Activated B cell treated with CpG ODN at 0.5 μM for 24 hours (primary cell): ENCODE data around the gene GPD1. TPM values are rescaled to one million over a fixed set of nuclear protein-coding genes. Genes with fewer than 3 reads are reported as not detected.
A peak's percentile ranks its signal among the peaks of the same experiment; 100 is the strongest.

Source experiments
- ATAC-seq: fragments of 200-7000 bp; cut with Tn5 transposase; one replicate; pipeline ENCODE4 v1.10.0; 2021; ENCODE audit warnings: low read depth, mild to moderate bottlenecking, moderate library complexity
- CTCF ChIA-PET: fragments of 350-600 bp; sonication (Branson Sonifier 250); formaldehyde crosslinking; loops from one replicate; lab custom pipeline; 2021; ENCODE audit warnings: antibody characterized with exemption; lab: Charles Lee
- POLR2A ChIA-PET: fragments of 350-600 bp; sonication (Branson Sonifier 250); formaldehyde crosslinking; loops from one replicate; lab custom pipeline; 2021; ENCODE audit warnings: antibody characterized with exemption; lab: Charles Lee
- DNase-seq: peaks from one replicate; pipeline ENCODE4 v3.0.0; 2022
- H3K27ac Mint-ChIP-seq: one replicate; pipeline ENCODE4 v1.8.0; 2020; ENCODE audit warnings: mixed read lengths
- H3K27me3 Mint-ChIP-seq: one replicate; pipeline ENCODE4 v1.8.0; 2021; ENCODE audit warnings: mixed read lengths
- H3K36me3 Mint-ChIP-seq: one replicate; pipeline ENCODE4 v1.8.0; 2021; ENCODE audit warnings: low read depth, mixed read lengths
- H3K4me1 Mint-ChIP-seq: one replicate; pipeline ENCODE4 v1.8.0; 2021; ENCODE audit warnings: mixed read lengths
- H3K4me3 Mint-ChIP-seq: one replicate; pipeline ENCODE4 v1.8.0; 2020; ENCODE audit warnings: mild to moderate bottlenecking, mixed read lengths
- H3K9me3 Mint-ChIP-seq: one replicate; pipeline ENCODE4 v1.8.0; 2020; ENCODE audit warnings: mixed read lengths
- intact Hi-C: fragments of 100-400 bp; cut with micrococcal nuclease; formaldehyde crosslinking; loops from one replicate; pipeline ENCODE4 v1.15.1; 2024
- total RNA-seq: library from RNA; stranded (reverse); gene quantifications from 2 replicates; pipeline ENCODE4 v1.2.3, GENCODE V29; 2022
- TF ChIP-seq, protein P1 (sequence below): fragments of 200-600 bp; IDR thresholded peaks from one replicate; pipeline ENCODE4 v1.8.0; 2022; ENCODE audit warnings: antibody characterized with exemption, mild to moderate bottlenecking

Gene GPD1
- total RNA-seq = 0.46 and 0.60 TPM in 2 replicates

DNA sequence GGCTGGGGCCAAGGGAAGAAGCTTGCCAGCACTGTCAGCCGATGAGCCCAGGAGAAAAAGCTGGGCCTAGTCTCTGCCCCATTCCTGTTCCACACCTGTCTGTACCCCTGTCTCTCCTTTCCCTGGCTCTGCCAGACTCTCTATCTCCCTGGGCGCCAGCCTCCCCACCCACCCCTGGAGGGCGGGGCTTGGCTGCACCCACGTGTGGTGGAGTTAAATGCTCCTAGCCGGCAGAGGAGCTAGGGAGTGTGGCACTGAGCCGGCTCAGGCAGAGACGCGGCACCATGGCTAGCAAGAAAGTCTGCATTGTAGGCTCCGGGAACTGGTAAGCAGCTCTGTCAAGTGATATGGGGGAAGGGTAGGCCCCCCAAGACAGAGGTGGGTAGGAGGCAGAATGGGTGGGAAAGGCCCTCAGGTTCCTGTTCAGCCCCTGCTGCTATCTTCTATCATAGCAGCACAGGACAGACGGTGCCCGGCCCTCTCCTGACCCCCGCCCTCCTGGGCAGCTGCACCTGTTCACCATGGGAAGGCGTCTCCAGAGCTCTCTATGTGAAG lies at the start of gene GPD1:
TSS of gene GPD1 (plus strand) at position 242 of the 555 bp plus-strand sequence. CDS start at position 285, 43 bp downstream.
- DNase-seq (no peak), ATAC-seq (no peak)
- H3K9me3 Mint-ChIP-seq = no peaks in the 10 kb centered on the region
- ChIA-PET POLR2A (interaction anchor here (1.3 to 2.1 kb wide), 3 partner anchors 8 to 19 kb away, joined by 3 to 10 read pairs (median 7); partner anchors contain the start of genes COX14 and SMARCD1), CTCF (interaction anchor here (1.2 to 2.4 kb wide), 3 partner anchors 8 to 33 kb away, joined by 5 to 9 read pairs (median 8); partner anchors contain the start of gene COX14)
- intact Hi-C loops = no loop called here
- H3K27me3 Mint-ChIP-seq = no peaks in the 10 kb centered on the region
- TF ChIP-seq, protein P1, sequence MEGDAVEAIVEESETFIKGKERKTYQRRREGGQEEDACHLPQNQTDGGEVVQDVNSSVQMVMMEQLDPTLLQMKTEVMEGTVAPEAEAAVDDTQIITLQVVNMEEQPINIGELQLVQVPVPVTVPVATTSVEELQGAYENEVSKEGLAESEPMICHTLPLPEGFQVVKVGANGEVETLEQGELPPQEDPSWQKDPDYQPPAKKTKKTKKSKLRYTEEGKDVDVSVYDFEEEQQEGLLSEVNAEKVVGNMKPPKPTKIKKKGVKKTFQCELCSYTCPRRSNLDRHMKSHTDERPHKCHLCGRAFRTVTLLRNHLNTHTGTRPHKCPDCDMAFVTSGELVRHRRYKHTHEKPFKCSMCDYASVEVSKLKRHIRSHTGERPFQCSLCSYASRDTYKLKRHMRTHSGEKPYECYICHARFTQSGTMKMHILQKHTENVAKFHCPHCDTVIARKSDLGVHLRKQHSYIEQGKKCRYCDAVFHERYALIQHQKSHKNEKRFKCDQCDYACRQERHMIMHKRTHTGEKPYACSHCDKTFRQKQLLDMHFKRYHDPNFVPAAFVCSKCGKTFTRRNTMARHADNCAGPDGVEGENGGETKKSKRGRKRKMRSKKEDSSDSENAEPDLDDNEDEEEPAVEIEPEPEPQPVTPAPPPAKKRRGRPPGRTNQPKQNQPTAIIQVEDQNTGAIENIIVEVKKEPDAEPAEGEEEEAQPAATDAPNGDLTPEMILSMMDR = no peak
- H3K27ac Mint-ChIP-seq = no peak within 1 kb of the TSS
- peaks cover 16% of the 10 kb centered on the region for H3K4me1 Mint-ChIP-seq
- no peak within 1 kb of the TSS for H3K4me3 Mint-ChIP-seq
- peaks cover 42% of the 10 kb centered on the region for H3K36me3 Mint-ChIP-seq

DNA sequence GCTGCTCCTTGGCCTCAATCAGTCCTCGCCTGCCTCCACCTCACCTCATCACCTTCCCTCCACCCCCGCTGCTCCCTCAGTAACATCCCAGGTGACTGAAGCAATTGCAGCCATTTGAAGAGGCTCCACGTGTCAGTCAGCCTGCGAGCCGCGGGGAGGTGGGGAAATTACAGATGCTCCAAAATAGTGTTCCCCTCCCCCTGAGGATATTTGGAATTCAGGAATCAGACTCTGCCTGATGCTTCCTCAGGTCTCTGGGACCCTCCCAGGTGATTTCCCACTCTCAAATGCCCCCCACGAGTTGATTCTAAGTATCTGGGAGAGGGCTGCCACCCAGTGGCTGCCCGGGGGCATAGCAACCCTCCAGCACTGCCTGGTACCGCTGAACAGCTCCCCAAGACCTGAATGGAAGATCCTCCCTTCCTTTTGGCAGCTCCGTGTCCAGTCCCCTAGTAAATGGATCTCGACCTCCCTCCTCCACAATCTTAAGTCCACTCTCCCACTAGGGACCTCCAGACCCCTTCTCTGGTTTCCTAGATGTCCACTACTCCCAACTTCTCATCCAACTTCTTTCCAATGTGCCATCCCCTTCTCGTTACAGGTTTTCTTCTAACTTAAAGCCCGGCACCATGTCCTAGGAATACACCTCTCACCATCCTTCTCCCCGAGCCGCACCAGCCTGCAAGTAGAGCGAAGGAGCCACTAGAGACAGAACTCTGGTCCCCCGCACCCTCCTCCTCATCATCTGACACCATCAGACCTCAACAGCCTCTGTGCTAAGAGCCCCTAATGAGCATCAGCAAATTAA lies 47.8 kb upstream of the GPD1 start:
- TF ChIP-seq, protein P1 = peak; percentile 81
- Mint-ChIP-seq H3K36me3 (no peaks in the 10 kb centered on the region), H3K4me3 (peak overlapping the region; percentile 70), H3K27ac (no peak overlapping the region), H3K4me1 (peaks cover 16% of the 10 kb centered on the region), H3K9me3 (no peaks in the 10 kb centered on the region), H3K27me3 (peaks cover 47% of the 10 kb centered on the region)
- ATAC-seq = peak; percentile 83
- POLR2A ChIA-PET = interaction anchor here (1.5 kb wide), 1 partner anchor 89 kb away, joined by 3 read pairs; no protein-coding TSS in a partner anchor
- intact Hi-C loops = loop anchor here (1.0 to 5.0 kb wide), 4 partner anchors 17 to 279 kb away; no protein-coding TSS in a partner anchor
- DNase-seq = peak; percentile 39
- CTCF ChIA-PET = interaction anchor here (0.6 to 2.8 kb wide), 16 partner anchors 10 to 156 kb away, joined by 3 to 45 read pairs (median 4); partner anchors contain the start of gene AQP6

DNA sequence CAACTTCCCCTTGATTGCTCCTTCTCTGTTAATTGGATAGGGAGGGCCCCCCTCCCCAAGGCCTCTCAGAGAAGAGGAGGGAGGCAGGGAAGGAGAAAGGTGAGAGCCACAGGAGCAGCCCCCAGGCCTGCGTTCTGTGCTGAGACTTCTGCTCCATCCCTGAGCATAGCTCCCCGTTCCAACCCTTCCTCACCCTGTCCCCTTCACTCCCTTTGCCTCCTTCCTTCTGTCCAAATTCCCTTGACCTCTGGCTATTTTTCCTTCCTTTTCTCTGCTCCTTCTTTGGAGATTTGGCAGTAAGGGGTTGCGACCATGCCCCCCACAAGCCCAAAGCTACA lies 47.2 kb upstream of the GPD1 start:
- peak overlapping the region; percentile 84 for H3K4me3 Mint-ChIP-seq
- TF ChIP-seq, protein P1 = no peak
- intact Hi-C loops = loop anchor here (1.0 to 5.0 kb wide), 4 partner anchors 17 to 279 kb away; no protein-coding TSS in a partner anchor
- no peaks in the 10 kb centered on the region for H3K36me3 Mint-ChIP-seq
- peaks cover 16% of the 10 kb centered on the region for H3K4me1 Mint-ChIP-seq
- H3K27me3 Mint-ChIP-seq = peaks cover 47% of the 10 kb centered on the region
- ChIA-PET CTCF (interaction anchor here (0.6 to 2.8 kb wide), 14 partner anchors 9 to 156 kb away, joined by 3 to 45 read pairs (median 4); partner anchors contain the start of gene AQP6), POLR2A (interaction anchor here (1.5 kb wide), 1 partner anchor 89 kb away, joined by 3 read pairs; no protein-coding TSS in a partner anchor)
- H3K27ac Mint-ChIP-seq = no peak overlapping the region
- DNase-seq = no peak
- ATAC-seq = no peak
- H3K9me3 Mint-ChIP-seq = no peaks in the 10 kb centered on the region

DNA sequence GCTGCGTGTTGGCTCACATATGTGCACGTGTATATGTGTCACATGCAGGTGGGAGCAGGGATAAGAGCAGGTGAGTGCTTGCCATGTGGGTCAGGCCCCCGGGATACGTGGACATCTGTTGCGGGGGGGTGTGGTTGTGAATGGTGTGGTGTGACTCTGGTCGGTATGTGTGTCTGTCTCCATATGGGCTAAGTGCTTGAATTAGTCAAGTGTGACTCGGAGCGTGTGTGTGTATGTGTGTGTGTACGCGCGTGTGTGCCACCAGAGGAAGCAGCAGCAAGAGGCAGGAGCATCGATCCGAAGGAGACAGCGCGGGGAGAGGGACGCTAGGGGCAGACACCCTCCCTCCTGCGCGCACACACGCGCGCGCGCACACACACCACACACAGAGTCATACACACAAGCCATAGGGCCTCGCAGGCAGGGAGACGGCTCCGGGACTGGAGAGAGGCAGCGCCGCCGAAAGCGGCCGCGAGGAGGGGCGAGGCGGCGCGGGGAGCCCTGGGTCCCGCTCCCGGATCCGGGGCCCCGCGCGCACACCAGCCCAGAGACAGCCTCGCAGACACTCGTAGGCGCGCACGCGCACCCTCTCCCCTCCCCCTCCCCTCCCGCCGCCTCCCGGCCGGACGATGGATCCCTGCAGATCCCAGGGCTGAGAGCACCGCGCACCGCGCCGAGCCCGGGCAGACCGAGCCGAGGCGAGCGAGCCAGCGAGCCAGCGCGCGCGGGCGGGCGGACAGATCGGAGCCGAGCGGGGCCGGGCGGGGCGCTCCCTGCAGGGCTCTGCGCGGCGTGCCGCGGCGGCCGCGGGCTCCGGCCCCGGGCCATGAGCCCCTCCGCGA lies 46.6 kb upstream of the GPD1 start, which contains the start of gene ASIC1:
TSS of gene ASIC1 (plus strand) at position 597 of the 842 bp plus-strand sequence. CDS start 1,171 bp downstream, outside the sequence.
- ATAC-seq = peak; percentile 47
- DNase-seq = peak; percentile 44
- Mint-ChIP-seq H3K4me1 (peaks cover 16% of the 10 kb centered on the region), H3K36me3 (no peaks in the 10 kb centered on the region), H3K4me3 (peak within 1 kb of the TSS; percentile 84), H3K27ac (no peak within 1 kb of the TSS), H3K9me3 (no peaks in the 10 kb centered on the region), H3K27me3 (peaks cover 44% of the 10 kb centered on the region)
- intact Hi-C loops = loop anchor here (1.0 to 5.0 kb wide), 4 partner anchors 18 to 280 kb away; no protein-coding TSS in a partner anchor
- ChIA-PET CTCF (interaction anchor here (1.1 to 2.8 kb wide), 5 partner anchors 13 to 91 kb away, joined by 3 to 45 read pairs (median 4); no protein-coding TSS in a partner anchor), POLR2A (interaction anchor here (0.6 to 1.5 kb wide), 2 partner anchors 9 to 90 kb away, joined by 3 read pairs; no protein-coding TSS in a partner anchor)
- TF ChIP-seq, protein P1 = no peak
